ENCODE results near the gene GABRB1. TPM values are rescaled to one million over a fixed set of nuclear protein-coding genes. Genes with fewer than 3 reads are reported as not detected.

Gene GABRB1
- total and polyA plus RNA-seq, 2 donors (not counting 3 experiments of a cell fraction or from before 2014, with no cell fraction given): not detected

GRCh38 chr4:47109379-47109778, 78.0 kb downstream of the GABRB1 start:
- ChIA-PET CTCF (interaction anchor here (1.1 to 5.2 kb wide), 2 partner anchors 13 kb away, joined by 5 to 28 read pairs; no protein-coding TSS in a partner anchor), POLR2A (no interaction called here)
- Histone ChIP-seq H3K4me1 (ENCODE audit: control insufficient read depth, extremely low read depth, insufficient read depth, low read length) (no peaks in the 10 kb centered on the region), H4K20me1 (replicated peaks; ENCODE audit: control insufficient read depth, extremely low read depth, insufficient read depth, low read length) (no peaks in the 10 kb centered on the region), H3K4me2 (ENCODE audit: insufficient read depth, low read length) (no peak overlapping the region), H3K79me2 (ENCODE audit: control insufficient read depth, insufficient read depth, low read length) (no peaks in the 10 kb centered on the region), H3K27ac (ENCODE audit: insufficient read depth, low read depth, low read length) (no peak overlapping the region), H3K27me3 (ENCODE audit: control insufficient read depth in 2 of 2, insufficient read depth in 2 of 2, low read length in 2 of 2) (peaks cover 0 to 4% of the 10 kb centered on the region in 2 experiments), H3K4me3 (replicated peaks in 1 of 3; ENCODE audit: insufficient read depth in 1 of 3, low read depth in 1 of 3, low read length in 3 of 3) (no peak overlapping the region), H3K36me3 (ENCODE audit: control insufficient read depth in 2 of 2, extremely low read depth in 1 of 2, insufficient read depth in 2 of 2, low read length in 2 of 2) (no peaks in the 10 kb centered on the region), H2AFZ (ENCODE audit: low read depth, low read length) (no peak overlapping the region), H3K9me3 (replicated peaks; ENCODE audit: control insufficient read depth, insufficient read depth, low read length) (no peaks in the 10 kb centered on the region), H3K9ac (replicated peaks; ENCODE audit: extremely low read depth, insufficient read depth, low read length) (no peak overlapping the region), H3K9me1 (replicated peaks; ENCODE audit: control insufficient read depth, extremely low read depth, insufficient read depth, low read length) (no peaks in the 10 kb centered on the region)
- no peak for FAIRE-seq
- no peak for TF ChIP-seq POLR2A (IDR thresholded peaks at IDR 0.05; ENCODE audit: low read depth, low read length)
- intact Hi-C loops (cut with micrococcal nuclease): no loop called here
- BruUV-seq (replicated peaks): no TSS peak
- no peak for DNase-seq (ENCODE audit: low read depth, low spot score)
- dilution Hi-C loops (cut with MboI; ENCODE audit: extremely low pct_ligation_motif_present, low sequenced_read_pairs): no loop called here

- Histone ChIP-seq H3K4me1 (ENCODE audit: control insufficient read depth, extremely low read depth, insufficient read depth, low read length) (no peaks in the 10 kb centered on the region), H3K36me3 (ENCODE audit: control insufficient read depth in 2 of 2, extremely low read depth in 1 of 2, insufficient read depth in 2 of 2, low read length in 2 of 2) (no peaks in the 10 kb centered on the region), H3K4me3 (replicated peaks in 1 of 3; ENCODE audit: insufficient read depth in 1 of 3, low read depth in 1 of 3, low read length in 3 of 3) (no peak overlapping the region), H3K9me3 (replicated peaks; ENCODE audit: control insufficient read depth, insufficient read depth, low read length) (no peaks in the 10 kb centered on the region), H3K9me1 (replicated peaks; ENCODE audit: control insufficient read depth, extremely low read depth, insufficient read depth, low read length) (no peaks in the 10 kb centered on the region), H3K4me2 (ENCODE audit: insufficient read depth, low read length) (no peak overlapping the region), H3K27me3 (ENCODE audit: control insufficient read depth in 2 of 2, insufficient read depth in 2 of 2, low read length in 2 of 2) (peaks cover 0 to 4% of the 10 kb centered on the region in 2 experiments), H3K9ac (replicated peaks; ENCODE audit: extremely low read depth, insufficient read depth, low read length) (no peak overlapping the region), H3K79me2 (ENCODE audit: control insufficient read depth, insufficient read depth, low read length) (no peaks in the 10 kb centered on the region), H2AFZ (ENCODE audit: low read depth, low read length) (no peak overlapping the region), H3K27ac (ENCODE audit: insufficient read depth, low read depth, low read length) (no peak overlapping the region), H4K20me1 (replicated peaks; ENCODE audit: control insufficient read depth, extremely low read depth, insufficient read depth, low read length) (no peaks in the 10 kb centered on the region)
- ChIA-PET CTCF (interaction anchor here (1.5 to 5.2 kb wide), 2 partner anchors 12 to 43 kb away, joined by 4 to 28 read pairs; no protein-coding TSS in a partner anchor), POLR2A (no interaction called here)
- intact Hi-C loops (cut with micrococcal nuclease): no loop called here
- dilution Hi-C loops (cut with MboI; ENCODE audit: extremely low pct_ligation_motif_present, low sequenced_read_pairs): no loop called here
- DNase-seq (ENCODE audit: low read depth, low spot score) (no peak), FAIRE-seq (no peak)
- BruUV-seq (replicated peaks): no TSS peak
- no peak for TF ChIP-seq MAX (IDR thresholded peaks at IDR 0.05; ENCODE audit: insufficient read depth, insufficient read length)
- no peak for TF ChIP-seq EZH2 (IDR thresholded peaks at IDR 0.05; ENCODE audit: borderline replicate concordance, low read depth, low read length, severe bottlenecking)
- TF ChIP-seq MYC (IDR thresholded peaks at IDR 0.05; ENCODE audit: low read depth, low read length): no peak
- no peak for TF ChIP-seq JUN (IDR thresholded peaks at IDR 0.05; ENCODE audit: borderline replicate concordance, insufficient read depth, insufficient read length, low read depth)
- TF ChIP-seq POLR2A (IDR thresholded peaks at IDR 0.05; ENCODE audit: low read depth, low read length): no peak
- TF ChIP-seq POLR2AphosphoS5 (IDR thresholded peaks at IDR 0.05; ENCODE audit: insufficient read depth, low read depth, low read length): no peak
- no peak for TF ChIP-seq CTCF (IDR thresholded peaks at IDR 0.05; ENCODE audit: extremely low read depth in 1 of 2, insufficient read depth in 1 of 2, low read depth in 1 of 2, low read length in 2 of 2)
- no peak for TF ChIP-seq FOS (IDR thresholded peaks at IDR 0.05; ENCODE audit: borderline replicate concordance, insufficient read depth, low read length)
- no peak for TF ChIP-seq GATA2 (IDR thresholded peaks at IDR 0.05; ENCODE audit: insufficient read depth, insufficient read length, low read depth, low read length)
Observed at GRCh38 chr4:47110546-47111132, 79.3 kb downstream of the GABRB1 start.

Measured in endothelial cell of umbilical vein (primary cell).